Activated CD8-positive, alpha-beta memory T cell treated with anti-CD3 and anti-CD28 coated beads, Interleukin-2, amount 10 ng/mL, durations not matched to agents 7 days and 5 days (primary cell): ENCODE results near the gene NPTXR. TPM values are rescaled to one million over a fixed set of nuclear protein-coding genes. Genes with fewer than 3 reads are reported as not detected.
"Not testable (repeated sequence)": the region's sequence is repeated elsewhere in the genome, so short reads cannot be mapped to it uniquely, and the experiment has no call there.

Experiments used
- ATAC-seq: fragments of 150-1000 bp; cut with Tn5 transposase; one replicate; pipeline ENCODE4 v1.10.0; 2021; ENCODE audit warnings: moderate library complexity
- CTCF ChIA-PET: fragments of 350-600 bp; sonication (Branson Sonifier 250); formaldehyde crosslinking; loops from one replicate; lab custom pipeline; 2021; ENCODE audit warnings: antibody characterized with exemption; lab: Charles Lee
- DNase-seq: peaks from one replicate; pipeline ENCODE4 v3.0.0-alpha.2; 2020
- H3K27ac Mint-ChIP-seq: one replicate; pipeline ENCODE4 v1.8.0; 2021; ENCODE audit warnings: mild to moderate bottlenecking, mixed read lengths
- H3K27me3 Mint-ChIP-seq: one replicate; pipeline ENCODE4 v1.8.0; 2021; ENCODE audit warnings: mixed read lengths
- H3K36me3 Mint-ChIP-seq: one replicate; pipeline ENCODE4 v1.8.0; 2021; ENCODE audit warnings: mild to moderate bottlenecking, mixed read lengths
- H3K4me1 Mint-ChIP-seq: one replicate; pipeline ENCODE4 v1.8.0; 2021; ENCODE audit warnings: mixed read lengths
- H3K4me3 Mint-ChIP-seq: one replicate; pipeline ENCODE4 v1.8.0; 2021; ENCODE audit warnings: mild to moderate bottlenecking, moderate library complexity, mixed read lengths
- H3K9me3 Mint-ChIP-seq: one replicate; pipeline ENCODE4 v1.8.0; 2022; ENCODE audit warnings: low read depth, mixed read lengths
- total RNA-seq, 2 experiments: library from RNA; stranded (reverse); gene quantifications; one replicate each; pipeline ENCODE4 v1.2.3, GENCODE V29; 2021

Gene NPTXR
- total RNA-seq, 2 experiments from 2014 or later, result 0.96 to 2.4 TPM

GRCh38 chr22:38858492-38858891 is 14.7 kb upstream of the NPTXR start:
- ATAC-seq (no peak), DNase-seq (no peak)
- Mint-ChIP-seq H3K27ac (no peak overlapping the region), H3K4me3 (no peak overlapping the region), H3K36me3 (no peaks in the 10 kb centered on the region), H3K27me3 (peaks cover 17% of the 10 kb centered on the region), H3K4me1 (no peaks in the 10 kb centered on the region), H3K9me3 (no peaks in the 10 kb centered on the region)
- CTCF ChIA-PET, result interaction anchor here (3.0 kb wide), 1 partner anchor 12 kb away, joined by 11 read pairs; no protein-coding TSS in a partner anchor

- DNase-seq, ATAC-seq, H3K27ac Mint-ChIP-seq, H3K36me3 Mint-ChIP-seq, H3K4me1 Mint-ChIP-seq, H3K9me3 Mint-ChIP-seq, H3K4me3 Mint-ChIP-seq: not testable (repeated sequence)
- peaks cover 25% of the 10 kb centered on the region for H3K27me3 Mint-ChIP-seq
- CTCF ChIA-PET, result interaction anchor here (3.7 kb wide), 1 partner anchor 15 kb away, joined by 24 read pairs; no protein-coding TSS in a partner anchor
Observed at GRCh38 chr22:38854476-38854875, 10.6 kb upstream of the NPTXR start.

GRCh38 chr22:38853883-38854282 is 10.1 kb upstream of the NPTXR start:
- peaks cover 28% of the 10 kb centered on the region for H3K27me3 Mint-ChIP-seq
- not testable (repeated sequence) for ATAC-seq, DNase-seq, H3K9me3 Mint-ChIP-seq, H3K4me1 Mint-ChIP-seq, H3K36me3 Mint-ChIP-seq, H3K4me3 Mint-ChIP-seq, H3K27ac Mint-ChIP-seq
- CTCF ChIA-PET, result interaction anchor here (3.7 kb wide), 1 partner anchor 16 kb away, joined by 24 read pairs; no protein-coding TSS in a partner anchor

- Mint-ChIP-seq H3K9me3 (no peaks in the 10 kb centered on the region), H3K27ac (no peak overlapping the region), H3K27me3 (peaks cover 30% of the 10 kb centered on the region), H3K4me1 (no peaks in the 10 kb centered on the region), H3K36me3 (no peaks in the 10 kb centered on the region), H3K4me3 (no peak overlapping the region)
- CTCF ChIA-PET, result interaction anchor here (3.7 kb wide), 1 partner anchor 16 kb away, joined by 24 read pairs; no protein-coding TSS in a partner anchor
- DNase-seq, result no peak
- no peak for ATAC-seq
Observed at GRCh38 chr22:38853196-38853651, 9.4 kb upstream of the NPTXR start.

- ATAC-seq, result no peak
- H3K4me1 Mint-ChIP-seq, result no peaks in the 10 kb centered on the region
- DNase-seq, result no peak
- no peak overlapping the region for H3K27ac Mint-ChIP-seq
- H3K9me3 Mint-ChIP-seq, result no peaks in the 10 kb centered on the region
- peaks cover 32% of the 10 kb centered on the region for H3K27me3 Mint-ChIP-seq
- H3K36me3 Mint-ChIP-seq, result no peaks in the 10 kb centered on the region
- no peak overlapping the region for H3K4me3 Mint-ChIP-seq
- CTCF ChIA-PET, result interaction anchor here (1.4 to 3.7 kb wide), 2 partner anchors 17 to 119 kb away, joined by 3 to 24 read pairs; no protein-coding TSS in a partner anchor
Observed at GRCh38 chr22:38852522-38852921, 8.7 kb upstream of the NPTXR start.

GRCh38 chr22:38850941-38851849 is 7.4 kb upstream of the NPTXR start:
- H3K4me1 Mint-ChIP-seq, result no peaks in the 10 kb centered on the region
- H3K36me3 Mint-ChIP-seq, result no peaks in the 10 kb centered on the region
- H3K4me3 Mint-ChIP-seq, result no peak overlapping the region
- ATAC-seq (no peak), DNase-seq (no peak)
- H3K9me3 Mint-ChIP-seq, result no peaks in the 10 kb centered on the region
- CTCF ChIA-PET, result interaction anchor here (1.4 to 3.7 kb wide), 2 partner anchors 18 to 118 kb away, joined by 3 to 24 read pairs; no protein-coding TSS in a partner anchor
- peaks cover 37% of the 10 kb centered on the region for H3K27me3 Mint-ChIP-seq
- H3K27ac Mint-ChIP-seq, result no peak overlapping the region

- Mint-ChIP-seq H3K4me3 (no peak overlapping the region), H3K36me3 (no peaks in the 10 kb centered on the region), H3K9me3 (no peaks in the 10 kb centered on the region), H3K27ac (no peak overlapping the region), H3K4me1 (no peaks in the 10 kb centered on the region), H3K27me3 (peaks cover 36% of the 10 kb centered on the region)
- CTCF ChIA-PET, result interaction anchor here (1.1 to 1.8 kb wide), 2 partner anchors 20 to 22 kb away, joined by 4 read pairs; partner anchors contain the start of gene CBX6
- no peak for DNase-seq
- no peak for ATAC-seq
Observed at GRCh38 chr22:38850399-38850798, 6.6 kb upstream of the NPTXR start.

- Mint-ChIP-seq H3K36me3 (no peaks in the 10 kb centered on the region), H3K4me1 (no peaks in the 10 kb centered on the region), H3K4me3 (no peak overlapping the region), H3K27me3 (peaks cover 40% of the 10 kb centered on the region), H3K27ac (no peak overlapping the region), H3K9me3 (no peaks in the 10 kb centered on the region)
- DNase-seq (no peak), ATAC-seq (no peak)
- CTCF ChIA-PET, result interaction anchor here (1.1 to 1.8 kb wide), 2 partner anchors 20 to 23 kb away, joined by 4 read pairs; partner anchors contain the start of gene CBX6
Observed at GRCh38 chr22:38849811-38850210, 6.0 kb upstream of the NPTXR start.

GRCh38 chr22:38846412-38846811 is 2.6 kb upstream of the NPTXR start:
- DNase-seq (no peak), ATAC-seq (no peak)
- Mint-ChIP-seq H3K4me1 (peaks cover 10% of the 10 kb centered on the region), H3K27ac (no peak overlapping the region), H3K4me3 (no peak overlapping the region), H3K36me3 (no peaks in the 10 kb centered on the region), H3K27me3 (peaks cover 54% of the 10 kb centered on the region), H3K9me3 (no peaks in the 10 kb centered on the region)
- CTCF ChIA-PET, result interaction anchor here (1.5 kb wide), 1 partner anchor 23 kb away, joined by 4 read pairs; no protein-coding TSS in a partner anchor

GRCh38 chr22:38845004-38845740 is 1.3 kb upstream of the NPTXR start:
- H3K4me3 Mint-ChIP-seq, result no peak overlapping the region
- peaks cover 60% of the 10 kb centered on the region for H3K27me3 Mint-ChIP-seq
- CTCF ChIA-PET, result interaction anchor here (0.8 to 1.6 kb wide), 2 partner anchors 25 to 158 kb away, joined by 3 to 5 read pairs; no protein-coding TSS in a partner anchor
- no peaks in the 10 kb centered on the region for H3K36me3 Mint-ChIP-seq
- no peak for ATAC-seq
- H3K9me3 Mint-ChIP-seq, result no peaks in the 10 kb centered on the region
- peaks cover 10% of the 10 kb centered on the region for H3K4me1 Mint-ChIP-seq
- H3K27ac Mint-ChIP-seq, result no peak overlapping the region
- DNase-seq, result no peak

- Mint-ChIP-seq H3K36me3 (no peaks in the 10 kb centered on the region), H3K27ac (no peak overlapping the region), H3K4me3 (peak overlapping the region; percentile 18), H3K27me3 (peaks cover 67% of the 10 kb centered on the region), H3K4me1 (peaks cover 10% of the 10 kb centered on the region), H3K9me3 (no peaks in the 10 kb centered on the region)
- CTCF ChIA-PET, result interaction anchor here (0.8 to 3.7 kb wide), 3 partner anchors 26 to 159 kb away, joined by 3 to 29 read pairs (median 5); no protein-coding TSS in a partner anchor
- DNase-seq (no peak), ATAC-seq (no peak)
Observed at GRCh38 chr22:38844315-38845003, 631 bp upstream of the NPTXR start.

GRCh38 chr22:38843201-38843656 is 599 bp downstream of the NPTXR start:
- H3K27ac Mint-ChIP-seq, result no peak overlapping the region
- ATAC-seq, result peak; percentile 90
- peaks cover 10% of the 10 kb centered on the region for H3K4me1 Mint-ChIP-seq
- H3K9me3 Mint-ChIP-seq, result no peaks in the 10 kb centered on the region
- H3K4me3 Mint-ChIP-seq, result no peak overlapping the region
- H3K27me3 Mint-ChIP-seq, result peaks cover 62% of the 10 kb centered on the region
- peak; percentile 67 for DNase-seq
- H3K36me3 Mint-ChIP-seq, result no peaks in the 10 kb centered on the region
- CTCF ChIA-PET, result interaction anchor here (0.5 to 3.7 kb wide), 8 partner anchors 19 to 270 kb away, joined by 3 to 29 read pairs (median 4); no protein-coding TSS in a partner anchor
